Vein endothelial cell (primary cell): Measurements from ENCODE around the gene PDZD2. TPM values are rescaled to one million over a fixed set of nuclear protein-coding genes. Genes with fewer than 3 reads are reported as not detected.

Source experiments
- small RNA-seq: library from RNA; depleted of rRNA; stranded (forward); fragments of <200 nt; gene quantifications from one replicate; pipeline ENCODE3, GENCODE V24; 2012
- total RNA-seq: library from RNA; depleted of rRNA; stranded (reverse); fragments of >200 nt; gene quantifications from 2 replicates; pipeline ENCODE4 v1.2.3, GENCODE V29; 2012

The PDZD2 gene
- total RNA-seq, result 3.9 and 6.9 TPM in 2 replicates

GRCh38 chr5:31638748-31639418 lies at the start of gene PDZD2:
PDZD2 (plus strand) TSS chr5:31639131.

Small RNA genes within 50 kb of the gene (small RNA-seq; reads per million reads assigned to genes)
- gene AC025458.1 (0.11 reads per million), gene MIR4279 (not detected), gene RF00019 (not detected), gene RNU6-358P (not detected), gene RNU6-363P (not detected), gene RNU6-760P (not detected)

Other genes starting within 250 kb of the PDZD2 start
- 28.7 and 31.8 TPM in 2 replicates for gene DROSHA, start 107.0 kb upstream of the PDZD2 start, total RNA-seq
- gene C5orf22, start 106.8 kb upstream of the PDZD2 start, total RNA-seq, result 25.1 and 25.5 TPM in 2 replicates